IMR-90 (cell line): ENCODE results near the gene PIGH. TPM values are rescaled to one million over a fixed set of nuclear protein-coding genes. Genes with fewer than 3 reads are reported as not detected.
A peak's percentile ranks its signal among the peaks of the same experiment; 100 is the strongest.

Source experiments
- ATAC-seq: fragments of 200-7000 bp; cut with Tn5 transposase; 2 replicates; pipeline ENCODE4 v1.9.1; 2020; ENCODE audit warnings: low read depth, mild to moderate bottlenecking, moderate library complexity
- BruUV-seq: library from RNA; stranded (reverse); fragments of 400-500 nt; replicated peaks from 2 replicates; lab custom pipeline; 2021; lab: Mats Ljungman, UMichigan
- CTCF ChIA-PET: fragments of 300-600 bp; formaldehyde crosslinking; extraction: SDS; loops from one replicate; lab custom pipeline; 2021; ENCODE audit warnings: antibody characterized with exemption; lab: Yijun Ruan, JAX
- POLR2A ChIA-PET: fragments of 300-600 bp; sonication (Branson Sonifier 250); formaldehyde crosslinking; loops from one replicate; lab custom pipeline; 2022; ENCODE audit warnings: antibody characterized with exemption; ENCODE audit not compliant: unreplicated experiment; lab: Charles Lee
- DNase-seq: peaks from one replicate; pipeline ENCODE4 v3.0.0; 2013
- H2AFZ ChIP-seq: replicated peaks from 2 replicates; pipeline ENCODE3; 2013; ENCODE audit warnings: low read length, mild to moderate bottlenecking; ENCODE audit not compliant: poor library complexity
- H2AK5ac ChIP-seq: 2 replicates; pipeline ENCODE4 v1.6.1; 2013; ENCODE audit warnings: low read depth, low read length, inconsistent platforms
- H2AK9ac ChIP-seq: replicated peaks from 2 replicates; pipeline ENCODE3; 2013; ENCODE audit warnings: mild to moderate bottlenecking, low read depth, low read length, moderate library complexity; ENCODE audit not compliant: poor library complexity
- H2BK120ac ChIP-seq: 2 replicates; pipeline ENCODE4 v1.6.1; 2013; ENCODE audit warnings: low read depth, low read length, inconsistent platforms
- H2BK15ac ChIP-seq: 3 replicates; pipeline ENCODE4 v1.6.1; 2013; ENCODE audit warnings: low read depth, low read length, inconsistent platforms
- H2BK20ac ChIP-seq: 2 replicates; pipeline ENCODE4 v1.6.1; 2013; ENCODE audit warnings: low read depth, mild to moderate bottlenecking, inconsistent platforms, low read length, moderate library complexity
- H2BK5ac ChIP-seq: 2 replicates; pipeline ENCODE4 v1.6.1; 2013; ENCODE audit warnings: mild to moderate bottlenecking, low read depth, low read length, inconsistent platforms; ENCODE audit not compliant: poor library complexity, severe bottlenecking
- H3K14ac ChIP-seq: replicated peaks from 2 replicates; pipeline ENCODE4 v1.6.1; 2013; ENCODE audit warnings: low read depth, low read length, inconsistent platforms
- H3K18ac ChIP-seq: 2 replicates; pipeline ENCODE4 v1.6.1; 2013; ENCODE audit warnings: low read depth, low read length, control low read depth
- H3K23ac ChIP-seq: 2 replicates; pipeline ENCODE4 v1.6.1; 2013; ENCODE audit warnings: low read depth, low read length, inconsistent platforms
- H3K27ac ChIP-seq: 2 replicates; pipeline ENCODE4 v1.5.1; 2013; ENCODE audit warnings: mild to moderate bottlenecking, control low read depth, low read length; ENCODE audit not compliant: insufficient read depth
- H3K27me3 ChIP-seq: 2 replicates; pipeline ENCODE4 v1.6.1; 2013; ENCODE audit warnings: low read length; ENCODE audit not compliant: control insufficient read depth, insufficient read depth
- H3K36me3 ChIP-seq: 2 replicates; pipeline ENCODE4 v1.6.1; 2013; ENCODE audit warnings: low read length, mixed read lengths; ENCODE audit not compliant: control insufficient read depth, insufficient read depth
- H3K4ac ChIP-seq: 2 replicates; pipeline ENCODE4 v1.6.1; 2013; ENCODE audit warnings: low read depth, low read length, inconsistent platforms
- H3K4me1 ChIP-seq: 2 replicates; pipeline ENCODE4 v1.6.1; 2013; ENCODE audit warnings: low read length, mixed read lengths; ENCODE audit not compliant: control insufficient read depth, insufficient read depth
- H3K4me2 ChIP-seq: 2 replicates; pipeline ENCODE4 v1.6.1; 2013; ENCODE audit warnings: low read depth, mild to moderate bottlenecking, control low read depth, low read length, moderate library complexity
- H3K4me3 ChIP-seq: 2 replicates; pipeline ENCODE4 v1.5.1; 2013; ENCODE audit warnings: low read depth, mild to moderate bottlenecking, control low read depth, low read length, moderate library complexity; ENCODE audit not compliant: insufficient read depth
- H3K56ac ChIP-seq: 2 replicates; pipeline ENCODE4 v1.6.1; 2013; ENCODE audit warnings: low read length, inconsistent platforms; ENCODE audit not compliant: insufficient read depth; ENCODE audit errors: extremely low read depth
- H3K79me1 ChIP-seq, 2 experiments: 2 replicates each; pipeline ENCODE4 v1.6.1; 2013; ENCODE audit warnings: low read length in 2 of 2, inconsistent platforms in 1 of 2, low read depth in 1 of 2
- H3K9ac ChIP-seq: 2 replicates; pipeline ENCODE4 v1.6.1; 2013; ENCODE audit warnings: low read depth, low read length, control low read depth
- H3K9me1 ChIP-seq: 2 replicates; pipeline ENCODE4 v1.6.1; 2013; ENCODE audit warnings: low read length, inconsistent platforms; ENCODE audit not compliant: insufficient read depth
- H3K9me3 ChIP-seq: 2 replicates; pipeline ENCODE4 v1.6.1; 2013; ENCODE audit warnings: low read length; ENCODE audit not compliant: control insufficient read depth, insufficient read depth
- H4K20me1 ChIP-seq: 2 replicates; pipeline ENCODE4 v1.6.1; 2013; ENCODE audit warnings: low read length, inconsistent platforms; ENCODE audit not compliant: insufficient read depth
- H4K5ac ChIP-seq: 2 replicates; pipeline ENCODE4 v1.6.1; 2013; ENCODE audit warnings: mild to moderate bottlenecking, low read depth, low read length, control low read depth
- H4K8ac ChIP-seq, 2 experiments: 2 replicates each; pipeline ENCODE4 v1.6.1; 2013; ENCODE audit warnings: low read depth in 2 of 2, low read length in 2 of 2, control low read depth in 1 of 2, inconsistent platforms in 1 of 2
- H4K91ac ChIP-seq: 2 replicates; pipeline ENCODE4 v1.6.1; 2013; ENCODE audit warnings: low read depth, low read length, inconsistent platforms; ENCODE audit not compliant: insufficient read depth
- CEBPB ChIP-seq: IDR thresholded peaks from 2 replicates; pipeline ENCODE4 v1.6.1; 2012; ENCODE audit warnings: low read depth, low read length, improper control_type of control experiment
- CHD1 ChIP-seq: IDR thresholded peaks from 2 replicates; pipeline ENCODE4 v1.6.1; 2012; ENCODE audit warnings: low read depth, low read length, improper control_type of control experiment
- NFE2L2 ChIP-seq: fragments of 150-350 bp; IDR thresholded peaks from 2 replicates; pipeline ENCODE4 v1.6.1; 2016; ENCODE audit warnings: low read depth, mild to moderate bottlenecking, low read length
- WGBS, 2 experiments: methylation state at CpG; one replicate each; pipeline versions ENCODE4 v1.1.5 to v1.1.7; 2013; ENCODE audit warnings: missing lambda C conversion rate in 2 of 2; ENCODE audit not compliant: insufficient read length in 1 of 2; ENCODE audit errors: extremely low coverage in 2 of 2; 5-methylcytosine and 5-hydroxymethylcytosine counted together
- dilution Hi-C: fragments of 300-500 bp; cut with HindIII; formaldehyde crosslinking; loops from one replicate; pipeline ENCODE4 v1.14.3; 2018; ENCODE audit warnings: low sequenced_read_pairs; ENCODE audit not compliant: unreplicated experiment
- in situ Hi-C: fragments of 300-500 bp; cut with MboI; formaldehyde crosslinking; loops from 3 replicates; pipeline ENCODE4 v1.14.3; 2019; ENCODE audit warnings: low sequenced_read_pairs, inconsistent platforms, mixed read lengths
- intact Hi-C: fragments of 100-400 bp; cut with micrococcal nuclease; formaldehyde crosslinking; loops from 2 replicates; pipeline ENCODE4 v1.10.0; 2022
- polyA plus RNA-seq, 3 experiments: library from polyadenylated mRNA; depleted of rRNA; stranded (reverse); fragments of >200 nt; gene quantifications; 2 replicates each; pipeline ENCODE4 v1.2.3, GENCODE V29; 2012; ENCODE audit warnings: low replicate concordance in 1 of 3
- total RNA-seq: library from RNA; depleted of rRNA; stranded (reverse); fragments of >200 nt; gene quantifications from 2 replicates; pipeline ENCODE4 v1.2.3, GENCODE V29; 2012
- TF ChIP-seq, protein P1 (sequence below): conservative IDR thresholded peaks from 2 replicates; pipeline ENCODE4 v1.5.1; 2012; ENCODE audit warnings: mild to moderate bottlenecking, low read depth, low read length, improper control_type of control experiment

The PIGH gene
- total and polyA plus RNA-seq, 2 of the 4 experiments (the other 2 are of a cell fraction): 7.9 to 13.5 TPM

DNA sequence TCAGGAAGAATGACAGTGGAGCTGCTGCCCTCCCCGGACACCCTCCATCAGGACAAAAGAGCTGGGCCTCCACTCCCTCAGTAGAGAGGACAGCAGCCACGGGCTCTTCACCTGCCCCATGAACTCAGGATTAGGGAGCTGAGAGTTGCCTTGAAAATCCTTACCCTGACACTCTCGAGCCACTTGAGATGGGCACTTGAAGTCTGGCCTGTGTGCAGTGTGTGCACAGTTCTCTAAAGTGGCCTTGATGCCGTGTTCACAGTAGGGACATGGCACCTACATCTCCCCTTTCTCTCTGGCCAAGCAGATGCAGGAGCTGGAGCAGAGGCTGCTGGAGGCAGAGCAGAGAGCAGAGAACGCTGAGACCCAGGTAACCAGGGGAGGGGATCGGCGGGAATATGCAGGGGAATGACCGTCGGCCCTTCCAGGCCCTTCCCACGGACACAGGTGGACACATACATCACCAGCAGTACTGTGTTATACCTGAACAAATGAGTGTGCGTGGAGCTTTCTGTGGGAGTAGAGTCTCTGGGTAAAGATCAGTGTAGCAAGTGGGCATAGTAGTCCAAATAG is 44.5 kb downstream of the PIGH start:
- Histone ChIP-seq H3K4ac (no peak overlapping the region), H2BK20ac (no peak overlapping the region), H3K9ac (no peak overlapping the region), H3K4me1 (no peaks in the 10 kb centered on the region), H4K8ac (no peak overlapping the region), H2AFZ (peak overlapping the region; percentile 65), H3K79me1 (no peaks in the 10 kb centered on the region), H3K9me1 (no peaks in the 10 kb centered on the region), H3K4me2 (no peak overlapping the region), H3K36me3 (no peaks in the 10 kb centered on the region), H3K56ac (no peak overlapping the region), H3K18ac (no peak overlapping the region), H3K27ac (no peak overlapping the region), H3K14ac (no peak overlapping the region), H3K4me3 (no peak overlapping the region), H4K91ac (no peak overlapping the region), H3K27me3 (peaks cover 7% of the 10 kb centered on the region), H4K20me1 (no peaks in the 10 kb centered on the region), H4K5ac (no peak overlapping the region), H2AK5ac (no peak overlapping the region), H2AK9ac (no peak overlapping the region), H3K23ac (no peak overlapping the region), H2BK120ac (no peak overlapping the region), H2BK15ac (no peak overlapping the region), H3K9me3 (no peaks in the 10 kb centered on the region), H2BK5ac (no peak overlapping the region)
- in situ Hi-C loops (loop anchor here (10.0 kb wide), 1 partner anchor 111 kb away; no protein-coding TSS in a partner anchor), intact Hi-C loops (no loop called here), dilution Hi-C loops (no loop called here)
- no TSS peak for BruUV-seq
- DNase-seq: no peak
- ChIA-PET POLR2A (no interaction called here), CTCF (interaction anchor here (1.5 to 1.6 kb wide), 2 partner anchors 16 to 29 kb away, joined by 3 to 4 read pairs; no protein-coding TSS in a partner anchor)
- TF ChIP-seq, protein P1, sequence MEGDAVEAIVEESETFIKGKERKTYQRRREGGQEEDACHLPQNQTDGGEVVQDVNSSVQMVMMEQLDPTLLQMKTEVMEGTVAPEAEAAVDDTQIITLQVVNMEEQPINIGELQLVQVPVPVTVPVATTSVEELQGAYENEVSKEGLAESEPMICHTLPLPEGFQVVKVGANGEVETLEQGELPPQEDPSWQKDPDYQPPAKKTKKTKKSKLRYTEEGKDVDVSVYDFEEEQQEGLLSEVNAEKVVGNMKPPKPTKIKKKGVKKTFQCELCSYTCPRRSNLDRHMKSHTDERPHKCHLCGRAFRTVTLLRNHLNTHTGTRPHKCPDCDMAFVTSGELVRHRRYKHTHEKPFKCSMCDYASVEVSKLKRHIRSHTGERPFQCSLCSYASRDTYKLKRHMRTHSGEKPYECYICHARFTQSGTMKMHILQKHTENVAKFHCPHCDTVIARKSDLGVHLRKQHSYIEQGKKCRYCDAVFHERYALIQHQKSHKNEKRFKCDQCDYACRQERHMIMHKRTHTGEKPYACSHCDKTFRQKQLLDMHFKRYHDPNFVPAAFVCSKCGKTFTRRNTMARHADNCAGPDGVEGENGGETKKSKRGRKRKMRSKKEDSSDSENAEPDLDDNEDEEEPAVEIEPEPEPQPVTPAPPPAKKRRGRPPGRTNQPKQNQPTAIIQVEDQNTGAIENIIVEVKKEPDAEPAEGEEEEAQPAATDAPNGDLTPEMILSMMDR: no peak
- TF ChIP-seq CEBPB (no peak), CHD1 (no peak), NFE2L2 (no peak)
- WGBS, 2 experiments: 40% methylated on average over 2 of the region's 11 CpGs; no CpG with 5 or more reads in 1 of the 2 experiments
- ATAC-seq: no peak
